ENCODE measurements around the gene GPR32. TPM values are rescaled to one million over a fixed set of nuclear protein-coding genes. Genes with fewer than 3 reads are reported as not detected.
"Not testable (repeated sequence)": the region's sequence is repeated elsewhere in the genome, so short reads cannot be mapped to it uniquely, and the experiment has no call there.

Gene GPR32
- total RNA-seq, 1 experiment from 2014 or later = not detected

DNA sequence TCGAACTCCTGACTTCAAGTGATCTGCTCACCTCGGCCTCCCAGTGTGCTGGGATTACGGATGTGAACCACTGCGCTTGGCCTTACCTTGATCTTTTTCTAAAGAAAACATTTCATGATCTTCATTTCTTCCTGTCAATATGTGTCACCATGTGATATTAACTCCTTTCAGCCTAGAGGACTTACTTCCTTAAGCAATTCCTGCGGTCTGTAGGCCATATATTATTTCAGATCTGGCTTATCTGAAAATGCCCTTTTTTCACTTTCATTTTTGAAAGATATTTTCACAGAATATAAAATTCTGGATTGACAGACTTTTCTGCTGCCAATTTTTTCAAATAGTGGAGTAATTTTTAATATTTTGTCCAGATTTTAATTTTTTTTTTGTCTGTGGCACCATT is 2.0 kb upstream of the GPR32 start:
- peaks cover 5% of the 10 kb centered on the region for H3K4me1 Mint-ChIP-seq (ENCODE audit: insufficient read depth, unreplicated experiment)
- H3K9me3 Mint-ChIP-seq (ENCODE audit: unreplicated experiment) = no peaks in the 10 kb centered on the region
- intact Hi-C loops (cut with micrococcal nuclease) = no loop called here
- H3K27me3 Mint-ChIP-seq (ENCODE audit: insufficient read depth, unreplicated experiment) = no peaks in the 10 kb centered on the region
- no peak overlapping the region for H3K4me3 Mint-ChIP-seq (ENCODE audit: unreplicated experiment)
- ChIA-PET POLR2A (no interaction called here), CTCF (no interaction called here)
- TF ChIP-seq, protein P1, sequence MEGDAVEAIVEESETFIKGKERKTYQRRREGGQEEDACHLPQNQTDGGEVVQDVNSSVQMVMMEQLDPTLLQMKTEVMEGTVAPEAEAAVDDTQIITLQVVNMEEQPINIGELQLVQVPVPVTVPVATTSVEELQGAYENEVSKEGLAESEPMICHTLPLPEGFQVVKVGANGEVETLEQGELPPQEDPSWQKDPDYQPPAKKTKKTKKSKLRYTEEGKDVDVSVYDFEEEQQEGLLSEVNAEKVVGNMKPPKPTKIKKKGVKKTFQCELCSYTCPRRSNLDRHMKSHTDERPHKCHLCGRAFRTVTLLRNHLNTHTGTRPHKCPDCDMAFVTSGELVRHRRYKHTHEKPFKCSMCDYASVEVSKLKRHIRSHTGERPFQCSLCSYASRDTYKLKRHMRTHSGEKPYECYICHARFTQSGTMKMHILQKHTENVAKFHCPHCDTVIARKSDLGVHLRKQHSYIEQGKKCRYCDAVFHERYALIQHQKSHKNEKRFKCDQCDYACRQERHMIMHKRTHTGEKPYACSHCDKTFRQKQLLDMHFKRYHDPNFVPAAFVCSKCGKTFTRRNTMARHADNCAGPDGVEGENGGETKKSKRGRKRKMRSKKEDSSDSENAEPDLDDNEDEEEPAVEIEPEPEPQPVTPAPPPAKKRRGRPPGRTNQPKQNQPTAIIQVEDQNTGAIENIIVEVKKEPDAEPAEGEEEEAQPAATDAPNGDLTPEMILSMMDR (IDR thresholded peaks at IDR 0.05; ENCODE audit: unreplicated experiment) = no peak
- no peak for DNase-seq (ENCODE audit: unreplicated experiment)
- BruUV-seq (replicated peaks) = no TSS peak
- no peaks in the 10 kb centered on the region for H3K36me3 Mint-ChIP-seq (ENCODE audit: insufficient read depth, unreplicated experiment)
- H3K27ac Mint-ChIP-seq (ENCODE audit: low read depth, unreplicated experiment) = no peak overlapping the region

DNA sequence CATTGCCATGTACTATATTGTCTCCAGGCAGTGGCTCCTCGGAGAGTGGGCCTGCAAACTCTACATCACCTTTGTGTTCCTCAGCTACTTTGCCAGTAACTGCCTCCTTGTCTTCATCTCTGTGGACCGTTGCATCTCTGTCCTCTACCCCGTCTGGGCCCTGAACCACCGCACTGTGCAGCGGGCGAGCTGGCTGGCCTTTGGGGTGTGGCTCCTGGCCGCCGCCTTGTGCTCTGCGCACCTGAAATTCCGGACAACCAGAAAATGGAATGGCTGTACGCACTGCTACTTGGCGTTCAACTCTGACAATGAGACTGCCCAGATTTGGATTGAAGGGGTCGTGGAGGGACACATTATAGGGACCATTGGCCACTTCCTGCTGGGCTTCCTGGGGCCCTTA is 624 bp downstream of the GPR32 start:
- CTCF ChIA-PET = no interaction called here
- no TSS peak for BruUV-seq (replicated peaks)
- Mint-ChIP-seq H3K4me3 (ENCODE audit: unreplicated experiment) (no peak overlapping the region), H3K27ac (ENCODE audit: low read depth, unreplicated experiment) (no peak overlapping the region), H3K27me3 (ENCODE audit: insufficient read depth, unreplicated experiment) (no peaks in the 10 kb centered on the region), H3K9me3 (ENCODE audit: unreplicated experiment) (no peaks in the 10 kb centered on the region), H3K4me1 (ENCODE audit: insufficient read depth, unreplicated experiment) (peaks cover 5% of the 10 kb centered on the region), H3K36me3 (ENCODE audit: insufficient read depth, unreplicated experiment) (no peaks in the 10 kb centered on the region)
- intact Hi-C loops (cut with micrococcal nuclease) = no loop called here
- TF ChIP-seq, protein P1 (IDR thresholded peaks at IDR 0.05; ENCODE audit: unreplicated experiment) = no peak
- POLR2A ChIA-PET = no interaction called here
- DNase-seq (ENCODE audit: unreplicated experiment) = no peak

DNA sequence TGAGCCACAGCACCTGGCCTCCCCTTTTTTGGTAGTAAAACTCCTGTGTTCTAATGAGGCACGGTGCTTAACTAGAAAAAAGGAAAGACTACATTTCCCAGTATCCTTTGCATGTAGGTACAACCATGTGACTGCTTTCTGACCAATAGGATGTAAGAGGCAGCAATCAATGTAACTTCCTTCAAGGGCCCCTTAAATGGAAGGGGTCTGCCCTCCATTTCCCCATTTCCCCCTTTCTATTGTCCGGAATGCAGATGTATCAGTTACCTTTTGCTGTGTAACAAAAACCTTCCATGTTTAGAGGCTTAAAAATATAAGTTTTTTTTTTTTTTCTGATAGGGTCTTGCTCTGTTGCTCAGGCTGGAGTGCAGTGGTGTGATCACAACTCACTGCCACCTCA is 2.2 kb downstream of the GPR32 start:
- CTCF ChIA-PET = no interaction called here
- H3K9me3 Mint-ChIP-seq (ENCODE audit: unreplicated experiment) = no peaks in the 10 kb centered on the region
- H3K27ac Mint-ChIP-seq (ENCODE audit: low read depth, unreplicated experiment) = no peak overlapping the region
- H3K27me3 Mint-ChIP-seq (ENCODE audit: insufficient read depth, unreplicated experiment) = peaks cover 8% of the 10 kb centered on the region
- TF ChIP-seq, protein P1 (IDR thresholded peaks at IDR 0.05; ENCODE audit: unreplicated experiment) = no peak
- intact Hi-C loops (cut with micrococcal nuclease) = no loop called here
- no peak overlapping the region for H3K4me3 Mint-ChIP-seq (ENCODE audit: unreplicated experiment)
- H3K4me1 Mint-ChIP-seq (ENCODE audit: insufficient read depth, unreplicated experiment) = peaks cover 1% of the 10 kb centered on the region
- BruUV-seq (replicated peaks) = no TSS peak
- no peak for DNase-seq (ENCODE audit: unreplicated experiment)
- POLR2A ChIA-PET = interaction anchor here (0.8 kb wide), 1 partner anchor 1398 kb away, joined by 3 read pairs; no protein-coding TSS in a partner anchor
- H3K36me3 Mint-ChIP-seq (ENCODE audit: insufficient read depth, unreplicated experiment) = no peaks in the 10 kb centered on the region

DNA sequence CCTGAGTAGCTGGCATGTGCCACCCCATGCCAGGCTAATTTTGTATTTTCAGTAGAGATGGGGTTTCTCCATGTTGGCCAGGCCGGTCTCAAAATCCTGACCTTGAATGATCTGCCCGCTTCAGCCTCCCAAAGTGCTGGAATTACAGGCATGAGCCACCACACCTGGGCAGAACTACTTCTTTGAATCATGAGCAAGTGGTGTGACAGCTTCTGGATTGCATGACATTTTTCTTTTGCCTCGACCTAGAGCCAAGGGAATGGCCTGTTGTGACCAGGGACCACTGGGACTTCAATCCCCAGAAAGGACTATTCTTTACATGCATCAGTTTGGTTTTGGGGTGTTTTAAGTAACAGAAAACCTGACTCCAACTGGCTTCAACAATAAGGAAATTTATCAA is 2.6 kb downstream of the GPR32 start:
- BruUV-seq (replicated peaks); H3K36me3 Mint-ChIP-seq (ENCODE audit: insufficient read depth, unreplicated experiment); intact Hi-C loops (cut with micrococcal nuclease); H3K9me3 Mint-ChIP-seq (ENCODE audit: unreplicated experiment); H3K4me1 Mint-ChIP-seq (ENCODE audit: insufficient read depth, unreplicated experiment); H3K4me3 Mint-ChIP-seq (ENCODE audit: unreplicated experiment); DNase-seq (ENCODE audit: unreplicated experiment); H3K27ac Mint-ChIP-seq (ENCODE audit: low read depth, unreplicated experiment): not testable (repeated sequence)
- H3K27me3 Mint-ChIP-seq (ENCODE audit: insufficient read depth, unreplicated experiment) = peaks cover 12% of the 10 kb centered on the region
- POLR2A ChIA-PET = interaction anchor here (0.8 kb wide), 1 partner anchor 1397 kb away, joined by 3 read pairs; no protein-coding TSS in a partner anchor
- CTCF ChIA-PET = interaction anchor here (0.7 kb wide), 1 partner anchor 11 kb away, joined by 3 read pairs; no protein-coding TSS in a partner anchor

DNA sequence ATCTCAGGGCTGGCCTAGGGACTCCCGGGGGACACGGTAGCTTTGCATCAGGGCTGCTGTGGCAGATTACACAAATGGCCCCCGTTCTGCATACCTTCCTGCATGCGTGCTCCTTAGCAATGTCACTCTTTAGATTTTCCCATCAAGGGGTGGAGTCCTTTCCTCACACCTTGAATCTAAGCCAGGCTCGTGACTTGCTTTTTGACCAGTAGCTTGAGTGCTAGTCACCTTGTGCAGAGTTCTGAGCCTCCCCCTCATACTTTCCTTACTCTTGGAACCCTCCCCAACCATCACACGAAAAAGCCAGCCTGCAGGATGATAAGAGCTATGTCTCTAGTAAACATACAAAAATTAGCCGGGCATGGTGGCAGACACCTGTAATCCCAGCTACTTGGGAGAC is 3.2 kb downstream of the GPR32 start:
- H3K4me1 Mint-ChIP-seq (ENCODE audit: insufficient read depth, unreplicated experiment); H3K9me3 Mint-ChIP-seq (ENCODE audit: unreplicated experiment); H3K36me3 Mint-ChIP-seq (ENCODE audit: insufficient read depth, unreplicated experiment); H3K27ac Mint-ChIP-seq (ENCODE audit: low read depth, unreplicated experiment); BruUV-seq (replicated peaks); DNase-seq (ENCODE audit: unreplicated experiment); intact Hi-C loops (cut with micrococcal nuclease); H3K4me3 Mint-ChIP-seq (ENCODE audit: unreplicated experiment): not testable (repeated sequence)
- ChIA-PET POLR2A (interaction anchor here (0.8 kb wide), 1 partner anchor 1397 kb away, joined by 3 read pairs; no protein-coding TSS in a partner anchor), CTCF (interaction anchor here (0.7 to 0.8 kb wide), 2 partner anchors 9 to 10 kb away, joined by 3 read pairs; no protein-coding TSS in a partner anchor)
- H3K27me3 Mint-ChIP-seq (ENCODE audit: insufficient read depth, unreplicated experiment) = peaks cover 18% of the 10 kb centered on the region
